DOHH2 (cell line): ENCODE measurements around the gene COX17.

Source experiments
- H3F3A ChIP-seq: fragments of 200-600 bp; sonication (generic), shearing (Covaris generic); 2 replicates; pipeline ENCODE4 v1.6.0; 2016; ENCODE audit warnings: antibody characterized with exemption, mild to moderate bottlenecking; ENCODE audit not compliant: control insufficient read depth, insufficient read depth
- H3K27ac ChIP-seq: fragments of 200-600 bp; sonication (generic); 2 replicates; pipeline ENCODE4 v1.5.1; 2014; ENCODE audit warnings: low read depth, mild to moderate bottlenecking, low read length, moderate library complexity
- H3K27me3 ChIP-seq: fragments of 200-600 bp; sonication (generic); 2 replicates; pipeline ENCODE4 v1.6.1; 2014; ENCODE audit warnings: mild to moderate bottlenecking, low read length, mixed read lengths; ENCODE audit not compliant: control insufficient read depth
- H3K36me3 ChIP-seq: fragments of 200-600 bp; sonication (generic); 2 replicates; pipeline ENCODE4 v1.6.1; 2014; ENCODE audit warnings: mild to moderate bottlenecking, low read length, moderate library complexity, mixed read lengths; ENCODE audit not compliant: control insufficient read depth
- H3K4me1 ChIP-seq: fragments of 200-600 bp; sonication (generic); 2 replicates; pipeline ENCODE4 v1.6.1; 2014; ENCODE audit warnings: mild to moderate bottlenecking, low read length, mixed read lengths; ENCODE audit not compliant: control insufficient read depth
- H3K4me2 ChIP-seq: fragments of 200-600 bp; sonication (generic); 2 replicates; pipeline ENCODE4 v1.6.0; 2014; ENCODE audit warnings: mild to moderate bottlenecking, low read length, moderate library complexity
- H3K4me3 ChIP-seq: fragments of 200-600 bp; sonication (generic); 2 replicates; pipeline ENCODE4 v1.5.1; 2014; ENCODE audit warnings: mild to moderate bottlenecking, low read length, mixed read lengths
- H3K79me2 ChIP-seq: fragments of 200-600 bp; sonication (generic); 2 replicates; pipeline ENCODE4 v1.6.1; 2014; ENCODE audit warnings: mild to moderate bottlenecking, low read length, mixed read lengths; ENCODE audit not compliant: control insufficient read depth
- H3K9me2 ChIP-seq: fragments of 200-600 bp; sonication (generic); replicated peaks from 2 replicates; pipeline ENCODE4 v1.6.1; 2014; ENCODE audit warnings: mild to moderate bottlenecking, low read length, mixed read lengths; ENCODE audit not compliant: control insufficient read depth
- H3K9me3 ChIP-seq: fragments of 200-600 bp; sonication (generic); 2 replicates; pipeline ENCODE4 v1.6.1; 2014; ENCODE audit warnings: antibody characterized with exemption, low read length, mixed read lengths; ENCODE audit not compliant: control insufficient read depth, insufficient read depth
- H4K20me1 ChIP-seq: fragments of 200-600 bp; sonication (generic); 2 replicates; pipeline ENCODE4 v1.6.0; 2014; ENCODE audit warnings: low read depth, mild to moderate bottlenecking, antibody characterized with exemption, low read length, moderate library complexity; ENCODE audit not compliant: control insufficient read depth, insufficient read depth
- EZH2phosphoT487 ChIP-seq: fragments of 200-600 bp; sonication (generic); IDR thresholded peaks from 2 replicates; pipeline ENCODE4 v1.6.1; 2017; ENCODE audit warnings: borderline replicate concordance, mild to moderate bottlenecking, antibody characterized with exemption, low read length, moderate library complexity, mixed read lengths
- TF ChIP-seq, protein P1 (sequence below): fragments of 200-600 bp; sonication (generic); IDR thresholded peaks from one replicate; pipeline ENCODE4 v1.5.1; 2014; ENCODE audit warnings: antibody characterized with exemption, mild to moderate bottlenecking, low read depth, low read length; ENCODE audit not compliant: poor library complexity, severe bottlenecking

Gene COX17

DNA sequence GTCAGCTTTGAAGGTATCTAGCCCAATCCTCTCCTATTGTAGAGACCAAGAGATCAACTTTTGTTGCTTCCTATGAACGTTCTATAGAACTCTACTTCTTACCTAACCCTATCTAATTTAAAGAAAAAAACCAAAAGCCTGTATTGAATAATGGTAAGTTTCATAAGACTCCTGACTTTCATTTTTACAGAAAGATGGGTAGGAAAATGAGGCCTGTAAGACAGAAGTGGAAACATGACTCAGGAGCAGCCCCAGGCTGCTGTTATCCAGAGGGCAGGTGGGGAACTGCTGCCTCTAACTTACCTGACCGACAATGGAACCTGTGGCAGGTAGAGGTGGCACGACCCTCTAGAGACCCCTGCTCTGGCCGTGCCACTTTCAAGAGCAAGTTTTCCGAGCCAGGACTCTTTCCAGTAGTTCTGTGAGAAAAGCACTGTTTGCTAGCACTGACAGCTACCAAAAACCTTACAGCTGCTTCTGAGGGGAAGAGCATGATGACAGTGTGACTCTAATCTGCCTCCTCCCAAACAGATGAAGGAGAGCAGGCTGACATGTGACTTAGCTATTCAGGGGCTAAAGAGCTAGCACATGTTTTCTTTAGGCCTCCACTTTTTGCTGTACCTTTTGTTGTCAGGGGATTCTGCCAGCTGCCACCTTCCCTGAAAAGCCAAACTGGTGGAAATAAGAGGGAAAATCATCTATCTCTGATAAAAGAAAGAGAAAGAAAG is 34.3 kb downstream of the COX17 start:
- Histone ChIP-seq H3K27me3 (no peaks in the 10 kb centered on the region), H3K9me2 (no peaks in the 10 kb centered on the region), H4K20me1 (no peaks in the 10 kb centered on the region), H3K4me1 (peaks cover 12% of the 10 kb centered on the region), H3K27ac (no peak overlapping the region), H3K9me3 (no peaks in the 10 kb centered on the region), H3K79me2 (no peaks in the 10 kb centered on the region), H3K4me2 (no peak overlapping the region), H3K4me3 (no peak overlapping the region), H3K36me3 (no peaks in the 10 kb centered on the region), H3F3A (no peaks in the 10 kb centered on the region)
- TF ChIP-seq, protein P1, sequence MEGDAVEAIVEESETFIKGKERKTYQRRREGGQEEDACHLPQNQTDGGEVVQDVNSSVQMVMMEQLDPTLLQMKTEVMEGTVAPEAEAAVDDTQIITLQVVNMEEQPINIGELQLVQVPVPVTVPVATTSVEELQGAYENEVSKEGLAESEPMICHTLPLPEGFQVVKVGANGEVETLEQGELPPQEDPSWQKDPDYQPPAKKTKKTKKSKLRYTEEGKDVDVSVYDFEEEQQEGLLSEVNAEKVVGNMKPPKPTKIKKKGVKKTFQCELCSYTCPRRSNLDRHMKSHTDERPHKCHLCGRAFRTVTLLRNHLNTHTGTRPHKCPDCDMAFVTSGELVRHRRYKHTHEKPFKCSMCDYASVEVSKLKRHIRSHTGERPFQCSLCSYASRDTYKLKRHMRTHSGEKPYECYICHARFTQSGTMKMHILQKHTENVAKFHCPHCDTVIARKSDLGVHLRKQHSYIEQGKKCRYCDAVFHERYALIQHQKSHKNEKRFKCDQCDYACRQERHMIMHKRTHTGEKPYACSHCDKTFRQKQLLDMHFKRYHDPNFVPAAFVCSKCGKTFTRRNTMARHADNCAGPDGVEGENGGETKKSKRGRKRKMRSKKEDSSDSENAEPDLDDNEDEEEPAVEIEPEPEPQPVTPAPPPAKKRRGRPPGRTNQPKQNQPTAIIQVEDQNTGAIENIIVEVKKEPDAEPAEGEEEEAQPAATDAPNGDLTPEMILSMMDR = no peak
- TF ChIP-seq EZH2phosphoT487 = no peak

DNA sequence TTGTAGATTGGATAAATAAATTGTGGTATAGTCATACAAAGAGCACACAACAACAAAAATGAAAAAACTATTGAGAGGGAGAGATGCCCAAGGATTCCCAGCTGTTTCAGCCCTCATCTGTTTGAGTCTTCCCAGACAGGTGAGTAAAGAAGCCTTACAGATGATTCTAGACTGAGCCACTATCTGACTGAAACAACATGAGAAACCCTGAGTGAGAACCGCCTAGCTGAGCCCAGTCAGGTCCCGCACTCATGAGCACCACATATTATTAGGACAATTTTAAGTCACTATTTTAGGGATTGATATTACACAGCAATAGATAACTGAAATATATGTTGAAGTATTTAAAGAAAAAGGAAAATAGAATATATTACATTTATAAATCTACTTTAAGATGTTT is 35.8 kb downstream of the COX17 start:
- Histone ChIP-seq H3K27ac (no peak overlapping the region), H3K4me1 (peaks cover 13% of the 10 kb centered on the region)

DNA sequence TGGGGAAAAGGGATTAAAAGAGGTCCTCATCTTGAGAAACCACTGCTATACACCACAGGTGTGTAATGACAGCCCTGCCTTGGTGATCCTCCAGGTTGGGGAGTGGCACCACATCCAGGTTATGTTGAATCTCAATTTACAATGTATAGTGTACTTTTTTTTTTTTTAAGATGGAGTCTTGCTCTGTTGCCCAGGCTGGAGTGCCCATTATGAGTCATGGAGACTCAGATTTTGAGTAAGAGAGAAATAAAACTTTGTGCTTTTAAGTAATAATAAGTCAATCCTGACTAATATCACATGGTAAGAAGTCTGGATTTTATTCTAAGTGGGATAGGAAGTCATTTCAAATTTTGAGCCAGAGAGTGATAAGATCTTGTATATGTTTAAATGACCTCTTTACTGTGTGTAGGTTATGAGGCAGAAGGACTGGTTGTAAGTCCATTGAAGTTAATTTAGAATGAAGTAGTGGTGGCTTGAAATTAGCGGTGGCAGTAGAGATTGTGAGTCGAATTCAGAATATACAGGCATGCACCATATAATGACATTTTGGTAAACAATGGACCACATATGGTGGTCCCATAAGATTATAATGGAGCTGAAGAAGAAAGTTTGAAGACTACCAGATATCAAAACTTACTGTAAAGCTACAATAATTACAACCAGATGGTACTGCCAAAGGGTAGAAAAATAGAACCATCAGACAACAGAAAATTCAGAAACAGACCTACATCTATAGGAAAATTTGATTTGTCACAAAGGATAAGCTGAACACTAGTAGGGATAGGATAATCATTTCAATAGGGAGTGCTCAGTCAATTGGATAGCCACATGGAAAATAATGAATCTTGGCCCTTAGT is 37.5 kb downstream of the COX17 start:
- no peaks in the 10 kb centered on the region for H3K9me2 ChIP-seq
- no peaks in the 10 kb centered on the region for H3K9me3 ChIP-seq
- H3K27me3 ChIP-seq = no peaks in the 10 kb centered on the region
- peaks cover 13% of the 10 kb centered on the region for H3K4me1 ChIP-seq
- no peak overlapping the region for H3K4me3 ChIP-seq
- H3K36me3 ChIP-seq = no peaks in the 10 kb centered on the region
- H3K27ac ChIP-seq = no peak overlapping the region
- no peaks in the 10 kb centered on the region for H3F3A ChIP-seq
- no peaks in the 10 kb centered on the region for H3K79me2 ChIP-seq
- H4K20me1 ChIP-seq = no peaks in the 10 kb centered on the region
- no peak overlapping the region for H3K4me2 ChIP-seq
- TF ChIP-seq, protein P1 = no peak
- TF ChIP-seq EZH2phosphoT487 = no peak

More for the DNA sequence above, 35.8 kb downstream of the COX17 start:
- TF ChIP-seq, protein P1 = no peak
- no peak for TF ChIP-seq EZH2phosphoT487
- H3F3A ChIP-seq = no peaks in the 10 kb centered on the region
- no peak overlapping the region for H3K4me2 ChIP-seq
- no peaks in the 10 kb centered on the region for H3K9me3 ChIP-seq
- no peaks in the 10 kb centered on the region for H3K27me3 ChIP-seq
- H3K79me2 ChIP-seq = no peaks in the 10 kb centered on the region
- H3K4me3 ChIP-seq = no peak overlapping the region
- H3K9me2 ChIP-seq = no peaks in the 10 kb centered on the region
- no peaks in the 10 kb centered on the region for H4K20me1 ChIP-seq
- H3K36me3 ChIP-seq = no peaks in the 10 kb centered on the region
